Kidney tubule cell (primary cell): ENCODE data around the gene GFY.

Experiments used
- DNase-seq: peaks from one replicate; pipeline ENCODE4 v3.0.0-alpha.2; 2018; ENCODE audit warnings: low spot score

The GFY gene

GRCh38 chr19:49428547-49429451 lies 3.6 kb downstream of the GFY start:
- DNase-seq: no peak

GRCh38 chr19:49430172-49430677 lies 5.0 kb downstream of the GFY start:
- no peak for DNase-seq

- DNase-seq: peak; percentile 22
Measured at GRCh38 chr19:49430678-49431329, 5.6 kb downstream of the GFY start.

- no peak for DNase-seq
Measured at GRCh38 chr19:49431330-49431749, 6.2 kb downstream of the GFY start.

- DNase-seq: peak; percentile 26
Measured at GRCh38 chr19:49432141-49433073, 7.2 kb downstream of the GFY start.

GRCh38 chr19:49433240-49433901 lies 8.2 kb downstream of the GFY start:
- no peak for DNase-seq

- no peak for DNase-seq
Measured at GRCh38 chr19:49434907-49435583, 9.9 kb downstream of the GFY start.

GRCh38 chr19:49435670-49436069 lies 10.5 kb downstream of the GFY start:
- no peak for DNase-seq

GRCh38 chr19:49436381-49437017 lies 11.3 kb downstream of the GFY start:
- no peak for DNase-seq

- DNase-seq: no peak
Measured at GRCh38 chr19:49437231-49437630, 12.0 kb downstream of the GFY start.

GRCh38 chr19:49438261-49438660 lies 13.1 kb downstream of the GFY start:
- no peak for DNase-seq

- DNase-seq: no peak
Measured at GRCh38 chr19:49439836-49440235, 14.6 kb downstream of the GFY start.

GRCh38 chr19:49440439-49441209 lies 15.4 kb downstream of the GFY start:
- no peak for DNase-seq

- no peak for DNase-seq
Measured at GRCh38 chr19:49441210-49441959, 16.2 kb downstream of the GFY start, which contains the start of gene SLC17A7. Gene SLC17A7, minus strand, starts transcription at chr19:49441527. Its CDS starts 148 bp downstream, at chr19:49441379.

GRCh38 chr19:49441960-49442350 lies 16.8 kb downstream of the GFY start:
- no peak for DNase-seq

- no peak for DNase-seq
Measured at GRCh38 chr19:49442354-49442753, 17.2 kb downstream of the GFY start.

- peak; percentile 83 for DNase-seq
Measured at GRCh38 chr19:49442771-49443365, 17.7 kb downstream of the GFY start.

- DNase-seq: peak; percentile 94
Measured at GRCh38 chr19:49443366-49444099, 18.3 kb downstream of the GFY start.
